ENCODE results near the gene GNAQ.

The GNAQ gene

GRCh38 chr9:78000221-78000620, 31.4 kb downstream of the GNAQ start:
- no peak for DNase-seq

GRCh38 chr9:77999231-77999631, 32.4 kb downstream of the GNAQ start:
- DNase-seq: no peak

DNA sequence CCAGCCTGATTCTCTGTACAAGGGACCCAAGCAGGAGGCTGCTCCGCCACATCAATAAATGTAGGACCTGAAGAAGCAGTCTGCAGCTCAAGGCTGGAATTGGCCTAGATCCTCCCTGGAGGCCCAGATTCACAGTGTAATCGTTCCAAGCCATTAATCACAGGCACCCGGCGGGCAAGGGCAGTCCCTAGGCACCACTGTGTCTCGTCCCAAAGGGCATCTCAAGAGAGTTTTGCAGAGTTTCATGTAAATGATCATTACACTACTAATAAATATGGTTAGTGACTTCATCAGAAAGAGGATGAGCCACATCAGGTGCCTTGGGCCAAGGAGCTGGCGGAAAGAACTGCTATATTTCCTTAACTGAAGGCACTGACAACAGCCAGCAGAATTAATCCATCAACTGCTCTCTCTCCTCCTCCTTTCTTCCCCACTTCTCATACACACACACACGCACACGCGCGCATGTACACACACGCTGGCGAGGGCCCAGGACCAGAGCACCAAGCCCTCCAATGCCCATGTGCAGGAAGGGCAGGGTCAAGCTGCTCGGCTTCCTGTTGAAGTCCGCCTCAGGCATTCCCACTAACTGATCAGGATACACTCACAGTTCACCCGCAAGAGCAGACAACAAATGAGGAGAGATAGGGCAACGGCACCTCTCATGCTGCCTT, 33.9 kb downstream of the GNAQ start:
- DNase-seq: no peak

DNA sequence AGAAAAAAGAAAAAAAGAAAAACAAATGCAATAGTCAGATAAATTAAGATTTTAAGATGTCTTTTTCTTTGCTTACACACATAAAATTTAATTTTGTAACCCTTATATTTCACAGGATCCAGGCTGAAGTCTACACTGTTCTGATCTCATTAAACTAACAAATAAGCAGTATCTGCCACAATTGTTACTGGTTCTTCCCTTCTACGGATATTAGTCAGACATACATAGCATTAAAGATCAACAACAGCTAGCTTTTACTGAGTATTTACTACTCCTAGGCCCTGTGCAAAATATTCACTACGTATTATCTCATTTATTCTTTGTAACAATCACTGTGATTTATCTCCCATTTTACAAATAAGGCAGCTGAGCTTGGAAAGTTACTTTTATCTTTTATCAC, 34.9 kb downstream of the GNAQ start:
- DNase-seq: no peak

DNA sequence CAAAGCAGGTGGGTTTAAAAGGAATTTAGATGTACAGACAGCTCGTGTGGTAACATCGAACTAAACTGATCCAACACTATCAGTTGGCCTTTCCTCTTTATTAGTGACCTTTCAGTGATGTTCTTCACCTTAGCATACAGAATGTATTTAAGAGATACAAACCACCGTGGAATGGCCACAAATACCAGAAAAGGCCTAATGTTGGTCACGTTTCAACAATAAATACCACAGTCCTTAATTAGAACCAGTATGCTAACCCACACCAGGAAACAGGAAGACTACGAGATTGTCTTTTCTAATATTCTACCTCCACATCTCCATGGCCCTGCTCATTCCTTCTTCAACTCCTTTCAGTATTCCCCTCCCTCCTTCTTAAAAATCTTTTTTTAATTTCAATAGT, 40.4 kb downstream of the GNAQ start:
- DNase-seq: no peak

- DNase-seq: no peak
Observed at GRCh38 chr9:77989909-77990308, 41.7 kb downstream of the GNAQ start.

GRCh38 chr9:77989458-77989857, 42.2 kb downstream of the GNAQ start:
- DNase-seq: no peak

GRCh38 chr9:77988630-77989029, 43.0 kb downstream of the GNAQ start:
- DNase-seq: no peak

- no peak for DNase-seq
Observed at GRCh38 chr9:77987880-77988525, 43.6 kb downstream of the GNAQ start.

DNA sequence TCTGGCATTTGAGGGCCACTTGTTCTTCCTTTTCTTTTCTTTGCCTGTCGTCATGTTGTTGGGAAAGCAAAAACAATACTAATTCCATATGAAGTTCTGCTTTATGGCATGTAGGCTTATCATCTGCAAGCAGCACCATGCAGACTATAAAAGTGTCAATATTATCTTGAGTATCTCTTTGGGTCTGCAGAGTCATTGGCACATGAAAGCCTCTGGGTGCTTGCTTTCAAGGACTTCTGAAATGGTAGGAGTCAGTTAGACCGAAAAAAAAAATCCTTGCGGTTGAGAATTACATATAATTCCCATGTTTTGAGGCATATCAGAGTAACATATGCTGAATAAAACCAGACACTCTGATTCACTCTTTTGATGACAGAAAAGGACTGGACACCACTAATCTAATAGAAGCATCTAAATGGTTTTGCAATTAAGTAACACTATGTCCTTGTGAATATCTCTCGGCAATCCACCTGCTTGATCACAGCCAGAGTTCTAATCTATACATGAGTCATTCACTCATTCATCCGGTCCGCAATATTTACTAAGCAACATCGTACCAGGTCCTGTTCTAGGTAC, 44.4 kb downstream of the GNAQ start:
- no peak for DNase-seq

- DNase-seq: no peak
Observed at GRCh38 chr9:77985996-77986395, 45.6 kb downstream of the GNAQ start.

DNA sequence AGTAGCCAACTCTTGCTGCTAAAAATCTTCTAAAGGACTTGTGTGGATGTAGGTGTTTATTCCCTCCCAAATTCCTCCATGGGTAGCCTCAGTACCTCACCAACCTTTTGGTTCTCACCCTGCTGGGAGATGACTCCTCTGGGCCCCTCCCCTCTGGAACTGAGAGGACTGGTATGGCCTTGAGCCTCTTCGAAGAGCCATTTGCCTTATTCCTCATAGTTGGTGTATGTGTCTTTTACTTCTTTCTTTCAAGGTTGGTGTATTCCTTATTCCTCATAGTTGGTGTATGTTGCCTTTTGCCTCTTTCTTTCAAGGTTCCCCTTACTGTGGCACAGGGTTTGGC, 48.3 kb downstream of the GNAQ start:
- no peak for DNase-seq

GRCh38 chr9:77982581-77983319, 48.9 kb downstream of the GNAQ start:
- no peak for DNase-seq

- no peak for DNase-seq
Observed at GRCh38 chr9:77981907-77982306, 49.7 kb downstream of the GNAQ start.

GRCh38 chr9:77981332-77981731, 50.3 kb downstream of the GNAQ start:
- DNase-seq: no peak

DNA sequence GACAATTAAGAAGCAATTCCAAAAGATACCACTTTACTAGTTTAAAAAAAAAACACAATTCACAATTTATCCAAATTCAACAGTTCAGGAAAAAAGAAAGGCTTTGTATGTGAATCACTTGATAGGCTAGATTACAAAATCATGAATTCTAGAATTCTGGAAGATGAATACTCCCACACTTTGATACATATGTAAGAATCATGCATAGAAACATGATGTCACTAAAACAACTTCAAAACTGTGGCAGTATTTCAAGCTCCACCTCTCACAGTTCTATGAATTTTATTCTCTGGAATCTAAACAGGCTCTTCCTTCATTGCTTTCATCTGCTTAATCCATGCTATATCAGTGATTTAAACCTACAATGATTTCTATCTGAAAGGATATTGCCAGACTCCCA, 51.0 kb downstream of the GNAQ start:
- no peak for DNase-seq

GRCh38 chr9:77978086-77978781, 53.4 kb downstream of the GNAQ start:
- DNase-seq: no peak

DNA sequence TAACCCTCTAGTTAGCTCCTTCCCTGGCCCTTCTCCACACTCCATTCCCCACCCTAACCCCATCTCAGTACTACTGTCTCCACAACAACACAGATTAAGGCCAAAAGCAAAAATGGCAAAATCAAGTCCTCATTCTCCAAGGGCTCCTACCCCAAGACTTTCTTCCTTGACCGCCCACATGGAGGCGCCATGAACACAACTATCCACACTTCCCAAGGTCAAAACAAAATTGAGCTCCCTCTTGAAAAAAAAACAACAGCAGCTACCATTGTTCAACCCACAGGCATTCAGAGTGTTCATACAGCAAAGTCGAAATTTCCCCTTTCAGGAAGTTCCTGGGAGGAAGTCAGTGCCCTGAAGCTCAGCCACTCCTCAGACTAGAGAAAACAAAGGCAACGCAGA, 54.4 kb downstream of the GNAQ start:
- no peak for DNase-seq

DNA sequence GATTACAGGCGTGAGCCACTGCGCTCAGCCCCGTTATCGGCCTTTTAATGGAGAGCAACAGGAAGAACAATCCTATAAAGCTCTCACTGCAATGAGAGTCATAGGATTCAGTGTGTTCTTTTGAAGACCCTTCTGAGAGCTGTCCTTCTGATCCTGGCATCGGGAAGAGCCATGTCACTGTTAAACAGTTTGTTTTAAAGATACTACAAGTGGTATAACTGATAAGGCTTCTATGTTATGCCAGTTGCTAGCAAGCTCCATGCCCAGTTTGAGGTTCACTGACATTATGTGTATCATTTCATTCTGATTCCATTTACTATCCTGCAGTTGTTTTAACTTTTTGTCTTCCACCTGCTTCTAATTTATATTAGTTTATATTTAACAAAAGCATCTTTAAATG, 55.8 kb downstream of the GNAQ start:
- DNase-seq: no peak

DNA sequence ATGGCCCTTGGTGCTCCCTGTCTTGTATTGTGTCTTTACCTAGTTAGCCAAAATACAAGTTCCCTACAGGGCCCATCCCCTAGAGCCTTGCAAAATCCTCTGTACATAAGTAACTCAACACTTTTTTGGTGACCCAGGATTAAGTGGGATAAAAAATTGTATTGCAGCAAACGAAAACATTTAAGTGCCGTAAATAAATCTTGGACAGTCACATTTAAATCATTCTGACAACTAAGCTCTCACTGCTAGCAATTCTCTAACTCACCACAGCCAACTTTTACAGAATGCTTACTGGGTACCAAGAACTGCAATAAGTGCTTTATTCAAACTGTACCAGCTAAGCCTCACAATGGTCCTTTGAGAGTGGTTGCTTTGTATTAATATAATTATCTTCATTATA, 56.6 kb downstream of the GNAQ start:
- DNase-seq: no peak

- DNase-seq: no peak
Observed at GRCh38 chr9:77974434-77974833, 57.2 kb downstream of the GNAQ start.

GRCh38 chr9:77969083-77969482, 62.5 kb downstream of the GNAQ start:
- no peak for DNase-seq

DNA sequence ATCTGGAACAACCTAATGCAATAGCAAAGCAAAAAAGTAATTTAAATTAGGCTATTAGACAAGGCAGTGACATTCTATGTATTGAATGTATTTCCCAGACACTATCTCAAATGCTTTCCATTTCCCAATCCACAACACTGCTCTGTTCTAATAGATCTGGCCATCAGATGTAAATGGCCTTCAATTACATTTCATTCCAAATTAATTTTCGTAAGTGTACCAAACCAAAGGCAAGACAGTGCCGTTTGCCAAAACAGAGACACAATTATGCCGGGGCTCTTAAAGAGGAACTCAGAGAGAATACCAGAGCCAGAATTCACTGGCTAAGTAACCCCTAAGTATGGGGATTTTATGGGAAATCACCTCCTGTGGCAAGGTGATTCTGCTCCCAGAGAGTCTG, 63.1 kb downstream of the GNAQ start:
- no peak for DNase-seq

- DNase-seq: no peak
Observed at GRCh38 chr9:77966718-77967117, 64.9 kb downstream of the GNAQ start.
